CMK (cell line): Measurements from ENCODE around the gene PAX3.

Experiments used
- DNase-seq: peaks from one replicate; pipeline ENCODE4 v3.0.0-alpha.2; 2010; ENCODE audit warnings: low read depth

Gene PAX3

DNA sequence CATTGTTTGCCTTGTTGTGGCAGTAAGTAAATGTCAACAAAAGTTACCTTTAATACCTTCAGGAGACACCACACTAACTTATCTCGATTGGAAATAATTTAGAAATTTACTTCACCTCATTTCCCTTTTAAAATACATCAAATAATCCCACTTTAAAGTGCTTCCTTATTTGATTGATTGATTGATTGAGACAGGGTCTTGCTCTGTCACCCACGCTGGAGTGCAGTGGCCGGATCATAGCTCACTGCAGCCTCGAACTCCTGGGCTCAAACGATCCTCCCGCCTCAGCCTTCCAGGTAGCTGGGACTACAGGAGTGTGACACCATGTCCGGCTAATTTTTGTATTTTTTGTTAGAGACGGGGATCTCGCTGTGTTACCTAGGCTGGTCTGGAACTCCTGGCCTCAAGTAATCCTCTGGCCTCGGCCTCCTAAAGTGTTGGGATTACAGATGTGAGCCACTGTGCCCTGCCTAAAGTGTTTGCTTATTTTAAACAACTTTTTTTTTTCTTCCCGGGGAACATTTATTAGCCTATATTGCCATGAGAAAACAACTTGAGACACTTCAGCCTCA lies 12.0 kb upstream of the PAX3 start:
- no peak for DNase-seq

DNA sequence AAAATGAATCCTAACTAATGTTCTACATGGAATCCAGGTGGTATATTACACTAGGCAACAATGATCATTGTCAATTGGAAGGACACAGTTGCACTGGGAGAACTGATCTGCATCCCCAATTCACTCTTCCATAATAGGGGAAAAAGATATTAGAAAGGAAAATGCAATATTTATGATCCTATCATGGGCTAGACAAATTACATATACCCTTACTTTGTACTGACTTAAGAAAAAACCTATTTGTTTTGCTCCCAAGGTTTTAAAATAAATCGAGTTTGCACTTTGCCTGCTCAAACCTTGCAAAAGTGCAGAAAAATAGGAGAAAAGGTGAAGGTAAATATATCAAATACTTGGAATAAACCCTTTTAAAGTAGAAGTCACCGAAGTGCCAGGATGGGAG lies 11.0 kb upstream of the PAX3 start:
- no peak for DNase-seq

DNA sequence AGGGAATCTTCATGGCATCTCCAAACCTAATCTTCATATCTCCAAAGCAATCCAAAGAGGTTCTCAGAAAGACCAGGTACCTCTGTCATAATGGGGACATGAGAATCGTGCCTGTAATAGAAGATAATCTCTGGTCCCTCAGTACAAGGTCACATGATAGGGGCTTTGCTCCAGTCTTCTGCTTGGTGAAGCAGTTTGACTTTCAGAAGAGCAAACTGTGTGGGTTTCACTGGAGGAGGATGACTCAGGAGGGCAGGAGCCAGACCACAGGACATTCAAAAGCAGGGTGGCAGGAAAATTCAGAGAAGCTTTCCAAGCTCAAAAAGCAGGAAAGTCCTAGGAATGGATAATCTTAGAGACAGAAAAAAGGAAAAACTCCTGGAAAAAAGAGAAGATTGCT lies 10.6 kb upstream of the PAX3 start:
- DNase-seq = no peak

GRCh38 chr2:222307978-222308730 lies 9.4 kb upstream of the PAX3 start:
- DNase-seq = no peak

GRCh38 chr2:222307143-222307756 lies 8.5 kb upstream of the PAX3 start:
- DNase-seq = no peak

GRCh38 chr2:222306393-222307142 lies 7.8 kb upstream of the PAX3 start:
- no peak for DNase-seq

- DNase-seq = no peak
These were observed 7.0 kb upstream of the PAX3 start for GRCh38 chr2:222305516-222306392.

DNA sequence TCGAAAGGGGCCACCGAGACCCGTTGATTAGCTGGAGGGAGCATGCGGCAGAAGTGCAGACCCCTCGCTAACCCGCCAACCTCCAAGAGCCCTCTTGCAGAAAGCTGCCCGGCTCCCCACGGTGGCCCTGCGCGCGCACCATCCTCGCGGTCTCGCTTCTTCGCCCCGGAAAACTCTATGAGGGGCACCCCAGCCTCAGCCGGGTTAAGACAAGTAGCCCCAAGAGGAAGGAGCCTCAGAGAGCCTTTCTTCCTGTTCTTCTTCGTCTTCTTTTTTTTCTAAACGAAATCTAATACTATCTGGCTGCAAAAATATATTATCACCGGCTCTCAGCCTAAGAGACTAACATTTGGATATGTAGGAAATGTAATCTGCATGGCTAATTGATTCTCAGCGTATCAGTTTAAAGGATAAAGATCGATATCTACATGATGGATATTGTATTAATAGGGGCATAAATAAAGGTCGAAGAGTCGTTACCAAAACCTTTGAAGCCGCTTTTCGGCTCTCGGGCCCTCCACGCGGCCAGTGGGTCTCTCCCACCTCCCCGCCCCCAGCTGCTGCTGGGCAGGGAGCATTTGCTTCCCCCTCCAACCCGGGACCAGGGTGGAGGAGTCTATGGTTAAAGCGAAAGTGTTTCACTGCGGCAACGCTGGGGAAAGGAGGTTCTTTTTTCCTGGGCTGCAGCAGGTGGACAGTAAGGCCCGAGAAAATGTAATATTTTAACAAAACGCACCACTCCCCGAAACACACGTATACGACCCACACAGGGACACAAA lies 6.1 kb upstream of the PAX3 start:
- DNase-seq = no peak

GRCh38 chr2:222303828-222304736 lies 5.3 kb upstream of the PAX3 start:
- DNase-seq = no peak

GRCh38 chr2:222303045-222303827 lies 4.4 kb upstream of the PAX3 start:
- DNase-seq = no peak

DNA sequence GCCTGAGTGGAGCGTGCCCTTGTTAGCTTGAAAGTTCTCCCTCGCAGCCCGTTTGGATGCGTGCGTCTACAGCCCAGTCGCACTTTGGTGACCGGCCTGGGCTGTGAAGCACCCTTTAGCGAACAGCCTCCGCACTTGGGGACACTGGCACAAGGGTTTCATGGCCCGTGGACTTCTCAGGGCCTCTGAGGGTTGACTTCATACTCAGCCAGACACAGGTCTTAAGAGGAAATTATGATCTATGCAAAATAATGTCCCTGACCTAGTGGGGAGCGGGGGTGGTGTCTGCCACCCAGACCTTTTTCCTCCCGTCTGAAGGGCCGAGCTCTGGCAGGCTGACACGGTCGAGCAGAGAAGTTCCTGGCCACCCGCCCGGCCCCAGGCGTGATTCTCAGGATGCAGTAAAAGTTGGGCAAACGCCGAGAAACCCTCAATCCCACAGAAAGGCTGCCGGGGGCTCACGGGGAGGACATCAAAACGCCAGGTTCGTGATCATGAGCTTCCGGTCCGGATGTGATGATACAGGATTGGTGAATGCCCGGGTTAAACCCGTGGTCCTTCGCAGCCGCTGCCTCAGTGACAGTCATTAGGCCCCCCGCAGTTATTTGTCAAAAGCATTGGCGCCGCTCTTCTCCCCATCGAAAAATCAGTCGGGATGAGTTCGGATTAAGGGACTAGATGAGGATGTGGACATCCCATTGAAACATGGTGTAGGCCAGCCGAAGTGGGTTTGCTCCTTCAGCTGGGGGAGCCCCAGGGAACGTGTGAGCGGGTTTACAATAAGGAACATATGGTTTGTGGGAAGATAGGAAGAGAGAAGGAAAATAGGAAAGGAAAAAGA lies 3.6 kb upstream of the PAX3 start:
- DNase-seq = no peak

GRCh38 chr2:222301796-222302118 lies 3.0 kb upstream of the PAX3 start:
- DNase-seq = no peak

DNA sequence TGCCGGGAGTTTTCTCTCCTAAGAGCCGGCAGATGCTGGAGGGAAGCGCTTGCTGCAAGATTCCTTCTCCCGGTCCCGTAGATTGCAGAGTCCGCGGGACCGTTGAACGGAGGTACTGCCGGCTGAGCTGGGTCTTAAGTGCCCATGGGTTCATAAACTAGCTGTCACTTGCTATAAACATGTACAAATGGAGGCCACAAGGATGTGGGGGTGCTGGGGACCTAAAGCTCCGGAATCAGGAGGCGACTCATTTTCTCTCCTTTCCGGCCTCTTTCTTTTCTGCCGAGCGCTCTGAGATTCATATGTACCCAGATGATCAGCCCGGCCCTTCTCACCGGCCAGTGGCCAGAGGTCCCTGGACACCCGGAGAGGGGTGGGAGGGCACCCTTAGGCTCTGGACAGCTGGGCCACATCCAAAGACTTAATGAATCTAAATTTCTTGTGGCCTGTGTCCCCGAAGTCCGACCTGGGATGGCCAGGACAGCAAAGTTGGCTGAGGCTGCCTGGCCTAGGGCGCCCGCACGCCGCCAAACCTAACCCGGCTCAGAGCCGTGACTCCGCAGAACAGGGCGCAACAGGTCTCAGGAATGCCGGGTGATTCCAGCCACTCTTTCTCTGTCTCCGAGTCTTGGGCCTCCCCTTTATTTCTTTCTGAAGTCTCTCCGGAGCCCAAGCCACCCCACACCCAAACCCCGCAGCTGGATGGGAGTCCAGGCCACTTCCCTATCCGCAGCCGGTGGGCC lies 2.4 kb upstream of the PAX3 start:
- no peak for DNase-seq

GRCh38 chr2:222300726-222301052 lies 1.9 kb upstream of the PAX3 start:
- no peak for DNase-seq

- DNase-seq = no peak
These were observed 1.3 kb upstream of the PAX3 start for GRCh38 chr2:222299906-222300725.

GRCh38 chr2:222298001-222298310 lies 842 bp downstream of the PAX3 start:
- DNase-seq = no peak

DNA sequence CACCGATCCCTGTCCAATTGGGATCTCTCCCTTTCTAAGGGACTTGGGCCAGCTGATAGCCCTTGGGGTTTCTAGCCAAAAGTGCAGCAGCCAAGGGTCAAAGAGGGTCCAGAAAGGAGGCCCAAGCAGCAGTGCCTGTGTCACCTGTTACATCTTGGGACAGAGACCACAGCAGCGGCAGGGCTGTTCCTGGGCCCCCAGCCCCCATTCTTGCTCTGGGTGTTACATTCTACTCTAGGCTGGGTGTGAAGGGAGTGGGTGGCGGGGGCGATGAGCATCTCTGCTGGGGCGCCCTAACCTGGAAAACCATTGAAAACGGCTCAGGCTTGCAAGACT lies 1.2 kb downstream of the PAX3 start:
- no peak for DNase-seq
